Spinal cord (tissue), 10 donors: ENCODE measurements around the gene GHRHR. TPM values are rescaled to one million over a fixed set of nuclear protein-coding genes. Genes with fewer than 3 reads are reported as not detected.
A peak's percentile ranks its signal among the peaks of the same experiment; 100 is the strongest.

Experiments
- DNase-seq, 6 donors: peaks; one replicate each; pipeline versions ENCODE4 v3.0.0 to v3.0.0-alpha.2; 2013 to 2015; ENCODE audit warnings: low spot score in 6 of 6, low read depth in 4 of 6
- H3K27ac ChIP-seq: one replicate; pipeline ENCODE4 v1.5.1; 2013; ENCODE audit warnings: low read depth, low read length, control low read depth
- H3K27me3 ChIP-seq: one replicate; pipeline ENCODE4 v1.6.1; 2013; ENCODE audit warnings: low read length; ENCODE audit not compliant: control insufficient read depth, insufficient read depth
- H3K36me3 ChIP-seq: one replicate; pipeline ENCODE4 v1.6.1; 2013; ENCODE audit warnings: low read length; ENCODE audit not compliant: control insufficient read depth, insufficient read depth
- H3K4me1 ChIP-seq: one replicate; pipeline ENCODE4 v1.6.1; 2013; ENCODE audit warnings: low read length; ENCODE audit not compliant: control insufficient read depth, insufficient read depth
- H3K4me3 ChIP-seq: one replicate; pipeline ENCODE4 v1.5.1; 2013; ENCODE audit warnings: low read depth, low read length, control low read depth
- H3K9me3 ChIP-seq: one replicate; pipeline ENCODE4 v1.6.1; 2013; ENCODE audit warnings: low read length; ENCODE audit not compliant: control insufficient read depth, insufficient read depth
- WGBS: methylation state at CpG from one replicate; pipeline ENCODE4 v1.1.5; 2013; ENCODE audit warnings: missing lambda C conversion rate; ENCODE audit not compliant: insufficient coverage; 5-methylcytosine and 5-hydroxymethylcytosine counted together
- long read RNA-seq, 4 donors: transcript quantifications; one replicate each; lab custom pipeline, GENCODE V29; 2026
- polyA plus RNA-seq, 2 donors: library from polyadenylated mRNA; unstranded; fragments of 120-200 nt; gene quantifications; one replicate each; pipeline ENCODE4 v1.2.1, GENCODE V29; 2013; ENCODE audit not compliant: insufficient read length in 2 of 2
- total RNA-seq, 2 donors: library from RNA; depleted of rRNA in 1 of 2; stranded (reverse); fragments of 120-200 nt in 1 of 2; fragments of >200 nt in 1 of 2; gene quantifications; one replicate each; pipeline versions ENCODE4 v1.2.3 to v1.2.4, GENCODE V29; 2013 to 2014
- donor health status: healthy.

The GHRHR gene
- total RNA-seq (1 to 10 TPM; 2.7 to 4.4 TPM), polyA plus RNA-seq (1 to 10 TPM; 4.3 to 5.2 TPM)
- long read RNA-seq, donor 1 = 0 reads
- long read RNA-seq, donor 2 = 0 reads
- long read RNA-seq, donor 3 = 0 reads
- long read RNA-seq, donor 4 = 0 reads

DNA sequence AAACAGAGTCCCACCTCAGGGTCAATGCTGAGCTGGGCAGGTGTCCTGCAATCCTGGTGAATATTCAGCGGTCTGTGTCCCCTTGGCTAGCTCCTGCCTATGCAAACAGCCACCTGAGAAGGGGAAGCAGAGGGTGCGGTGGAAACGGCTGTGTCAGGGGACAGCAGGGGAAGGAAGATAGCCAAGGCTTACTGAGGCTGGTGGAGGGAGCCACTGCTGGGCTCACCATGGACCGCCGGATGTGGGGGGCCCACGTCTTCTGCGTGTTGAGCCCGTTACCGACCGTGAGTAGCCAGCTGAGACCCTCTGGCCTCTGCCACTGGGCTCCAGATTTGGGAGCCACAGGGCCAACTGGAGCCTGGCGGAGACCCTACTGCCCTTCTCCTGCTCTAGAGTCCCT, at the start of gene GHRHR:
Gene GHRHR (plus strand): TSS at position 112 of the 400 bp plus-strand sequence. CDS start 116 bp downstream, at position 228.
- no peak within 1 kb of the TSS for H3K4me3 ChIP-seq
- 84% methylated on average over 11 of the region's 11 CpGs for WGBS
- H3K9me3 ChIP-seq = no peaks in the 10 kb centered on the region
- no peak for DNase-seq
- H3K36me3 ChIP-seq = no peaks in the 10 kb centered on the region
- no peaks in the 10 kb centered on the region for H3K4me1 ChIP-seq
- no peaks in the 10 kb centered on the region for H3K27me3 ChIP-seq
- no peak within 1 kb of the TSS for H3K27ac ChIP-seq

DNA sequence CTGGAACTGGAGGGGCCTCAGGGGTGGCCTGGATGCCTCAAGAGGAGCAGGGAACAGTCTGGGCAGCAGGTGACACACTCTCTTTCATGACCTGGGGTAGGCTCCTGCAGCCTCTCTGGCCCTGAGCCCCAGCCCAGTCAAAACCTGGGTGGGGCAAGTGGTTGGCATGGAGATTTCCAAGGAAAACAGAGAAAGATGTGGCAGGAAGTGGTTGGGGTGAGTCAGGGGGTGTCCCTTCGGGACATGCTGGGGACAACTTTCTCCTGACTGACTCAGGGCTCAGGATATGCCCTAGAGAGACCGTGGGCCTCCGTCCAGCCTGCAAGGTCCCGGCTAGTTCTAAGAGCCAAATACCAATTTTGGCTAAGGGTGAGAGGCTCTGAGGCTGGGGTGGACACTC, 49.2 kb upstream of the GHRHR start:
- Histone ChIP-seq H3K4me1 (peaks cover 85% of the 10 kb centered on the region), H3K4me3 (peak overlapping the region; percentile 2), H3K27ac (no peak overlapping the region), H3K9me3 (no peaks in the 10 kb centered on the region), H3K36me3 (peaks cover 5% of the 10 kb centered on the region), H3K27me3 (no peaks in the 10 kb centered on the region)
- WGBS = 80% methylated on average over 3 of the region's 4 CpGs
- DNase-seq = no peak

DNA sequence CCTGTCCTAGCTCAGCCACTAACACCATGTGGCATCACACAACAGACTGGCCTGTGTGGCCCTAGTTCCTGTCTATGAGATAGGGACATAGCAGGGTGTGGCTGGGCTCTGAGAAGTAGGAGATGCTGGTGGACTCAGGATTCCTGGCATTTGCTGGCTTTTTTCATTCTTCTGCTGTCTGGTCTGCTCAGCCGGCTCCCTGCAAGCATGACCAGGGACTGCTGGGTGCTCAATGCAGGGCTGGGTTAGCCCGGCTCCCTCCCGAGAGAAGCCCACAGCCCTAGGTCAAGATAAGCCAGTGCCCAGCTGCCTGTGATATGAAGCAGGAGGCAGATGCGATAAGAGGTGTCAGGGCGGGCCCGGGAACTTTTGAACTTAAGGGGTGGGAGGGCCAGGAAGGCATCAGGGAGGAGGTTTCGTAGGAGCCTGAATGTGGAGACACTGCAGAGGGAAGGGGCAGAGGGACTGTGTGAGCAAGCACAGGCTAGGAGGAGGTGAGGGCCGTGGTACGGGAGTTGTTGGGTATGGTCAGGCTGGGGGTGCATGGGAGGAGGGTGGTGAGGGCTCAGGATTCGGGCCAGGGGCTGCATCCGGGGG, 48.6 kb upstream of the GHRHR start:
- Histone ChIP-seq H3K4me1 (peaks cover 84% of the 10 kb centered on the region), H3K27ac (no peak overlapping the region), H3K36me3 (peaks cover 5% of the 10 kb centered on the region), H3K9me3 (no peaks in the 10 kb centered on the region), H3K4me3 (peak overlapping the region; percentile 2), H3K27me3 (no peaks in the 10 kb centered on the region)
- DNase-seq = no peak
- WGBS = 86% methylated on average over 11 of the region's 11 CpGs

DNA sequence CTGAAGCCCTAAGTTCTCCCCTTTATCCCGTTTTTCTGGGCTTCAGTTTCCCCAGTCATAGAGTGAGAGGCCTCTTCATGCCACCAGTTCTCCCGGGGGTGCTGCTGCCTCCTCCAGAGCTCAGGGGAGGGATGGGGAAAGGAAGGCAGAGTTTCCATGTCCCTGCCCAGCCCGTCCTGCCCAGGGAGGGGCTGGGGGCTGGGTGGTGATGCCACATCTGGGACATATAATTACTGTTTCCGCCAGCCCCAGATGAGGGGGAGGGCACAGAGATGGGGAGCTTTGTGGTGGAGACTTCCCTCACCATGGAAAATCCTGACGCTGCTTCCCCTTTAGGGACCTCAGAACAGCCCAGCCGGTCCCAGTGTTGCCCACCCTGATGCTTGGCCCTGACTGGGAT, 48.0 kb upstream of the GHRHR start:
- peak overlapping the region; percentile 9 for H3K4me3 ChIP-seq
- H3K9me3 ChIP-seq = no peaks in the 10 kb centered on the region
- 79% methylated on average over 4 of the region's 6 CpGs for WGBS
- DNase-seq = no peak
- peaks cover 84% of the 10 kb centered on the region for H3K4me1 ChIP-seq
- peaks cover 5% of the 10 kb centered on the region for H3K36me3 ChIP-seq
- no peaks in the 10 kb centered on the region for H3K27me3 ChIP-seq
- peak overlapping the region; percentile 47 for H3K27ac ChIP-seq

DNA sequence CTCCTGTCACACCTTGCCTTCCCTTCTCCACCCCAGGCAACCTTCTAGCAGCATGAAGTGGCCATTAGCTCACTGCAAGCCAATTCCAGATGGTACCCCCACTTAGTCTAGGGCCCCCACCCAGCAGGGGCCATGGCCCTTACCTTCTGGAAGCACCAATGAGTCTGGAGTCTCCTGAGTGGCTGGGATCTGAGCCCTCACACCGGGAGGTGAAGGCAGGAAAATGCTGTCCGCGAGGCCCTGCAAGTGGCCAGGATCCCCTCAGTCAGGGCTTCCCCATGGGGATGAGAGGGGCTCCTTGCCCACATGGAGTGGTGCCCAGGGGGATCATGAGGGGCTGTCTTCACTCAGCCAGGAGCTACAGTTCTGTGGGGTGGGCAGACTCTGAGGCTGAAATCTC, 47.5 kb upstream of the GHRHR start:
- Histone ChIP-seq H3K27ac (peak overlapping the region; percentile 47), H3K36me3 (peaks cover 9% of the 10 kb centered on the region), H3K4me3 (no peak overlapping the region), H3K4me1 (peaks cover 84% of the 10 kb centered on the region), H3K9me3 (no peaks in the 10 kb centered on the region), H3K27me3 (no peaks in the 10 kb centered on the region)
- 67% methylated on average over 3 of the region's 3 CpGs for WGBS
- no peak for DNase-seq

DNA sequence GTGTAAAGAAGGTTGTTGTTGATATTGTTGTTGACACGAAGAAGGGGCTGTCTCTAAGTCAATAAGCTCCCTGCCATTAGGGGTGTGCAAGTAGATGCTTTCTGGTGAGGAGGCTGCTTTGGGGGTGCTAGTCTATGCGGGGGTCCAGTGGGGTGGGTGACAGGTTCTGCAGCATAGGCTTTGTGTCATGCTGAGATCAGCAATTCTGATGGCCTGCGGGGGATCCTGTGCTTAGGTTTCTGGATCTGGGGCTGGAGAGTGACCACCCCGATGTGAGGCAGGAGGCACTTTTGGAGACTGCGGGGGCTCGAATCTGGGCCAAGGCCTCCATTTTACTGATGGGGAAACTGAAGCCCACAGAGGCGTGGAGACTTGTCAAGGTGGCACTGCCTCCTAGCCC, 47.0 kb upstream of the GHRHR start:
- no peak for DNase-seq
- peaks cover 11% of the 10 kb centered on the region for H3K36me3 ChIP-seq
- no peak overlapping the region for H3K4me3 ChIP-seq
- peaks cover 83% of the 10 kb centered on the region for H3K4me1 ChIP-seq
- H3K9me3 ChIP-seq = no peaks in the 10 kb centered on the region
- no peaks in the 10 kb centered on the region for H3K27me3 ChIP-seq
- peak overlapping the region; percentile 47 for H3K27ac ChIP-seq
- WGBS = 79% methylated on average over 7 of the region's 7 CpGs

DNA sequence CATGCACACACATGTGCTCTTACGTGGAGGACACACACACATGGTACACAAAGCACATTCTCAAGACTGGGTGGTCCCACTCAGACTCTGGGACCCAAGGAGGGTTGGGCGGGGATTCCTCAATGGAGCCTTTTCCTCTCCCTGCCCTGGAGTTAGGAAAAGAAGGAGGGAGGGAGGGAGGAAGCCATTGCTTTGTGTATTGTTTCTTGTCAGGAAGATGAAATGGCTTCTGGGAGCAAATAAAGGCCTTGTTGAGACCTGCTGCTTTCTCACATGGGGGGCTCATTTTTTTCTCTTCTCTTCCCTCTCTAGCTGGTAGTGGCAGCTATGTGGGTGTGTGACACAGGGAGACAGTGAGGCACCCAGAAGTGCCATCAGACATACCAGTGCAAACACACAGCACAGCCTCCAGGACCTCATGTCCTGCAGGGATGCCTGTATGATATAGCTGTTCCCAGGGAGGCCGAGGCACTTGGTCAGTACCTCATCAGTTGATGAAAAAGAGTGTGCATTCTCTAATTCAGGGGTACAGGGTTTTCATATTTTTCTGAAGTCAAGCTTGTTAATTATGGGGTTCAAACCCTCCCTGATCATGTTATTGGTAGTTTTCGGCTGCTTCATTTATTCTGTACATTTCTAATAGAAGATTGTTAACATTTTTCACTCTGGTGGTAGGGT, 46.4 kb upstream of the GHRHR start:
- DNase-seq = no peak
- Histone ChIP-seq H3K27me3 (no peaks in the 10 kb centered on the region), H3K9me3 (no peaks in the 10 kb centered on the region), H3K4me3 (no peak overlapping the region), H3K36me3 (peaks cover 17% of the 10 kb centered on the region), H3K4me1 (peaks cover 77% of the 10 kb centered on the region), H3K27ac (no peak overlapping the region)
- 65% methylated on average over 2 of the region's 4 CpGs for WGBS

DNA sequence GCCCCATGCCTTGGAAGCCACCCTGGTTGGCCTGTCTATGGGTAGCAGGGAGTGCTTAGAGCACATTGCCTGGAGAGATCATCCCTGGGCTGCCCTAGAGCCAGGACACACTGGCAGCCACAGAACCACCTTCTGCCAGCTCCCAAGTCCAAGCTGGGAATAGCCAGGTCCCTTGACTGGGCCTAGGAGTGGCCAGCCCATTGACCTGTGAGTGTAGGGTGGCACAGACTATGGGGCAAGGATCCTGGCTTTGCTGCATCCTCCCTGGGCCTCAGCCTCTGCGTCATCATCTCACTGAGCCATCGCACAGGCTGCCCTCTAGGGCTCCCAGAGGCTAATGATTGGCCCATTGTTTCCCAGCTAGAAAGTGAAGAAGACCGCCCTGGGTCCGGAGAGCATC, 45.1 kb upstream of the GHRHR start:
- Histone ChIP-seq H3K9me3 (no peaks in the 10 kb centered on the region), H3K27ac (no peak overlapping the region), H3K27me3 (no peaks in the 10 kb centered on the region), H3K4me1 (peaks cover 64% of the 10 kb centered on the region), H3K36me3 (peaks cover 27% of the 10 kb centered on the region), H3K4me3 (no peak overlapping the region)
- WGBS = 95% methylated on average over 2 of the region's 4 CpGs
- DNase-seq = no peak

DNA sequence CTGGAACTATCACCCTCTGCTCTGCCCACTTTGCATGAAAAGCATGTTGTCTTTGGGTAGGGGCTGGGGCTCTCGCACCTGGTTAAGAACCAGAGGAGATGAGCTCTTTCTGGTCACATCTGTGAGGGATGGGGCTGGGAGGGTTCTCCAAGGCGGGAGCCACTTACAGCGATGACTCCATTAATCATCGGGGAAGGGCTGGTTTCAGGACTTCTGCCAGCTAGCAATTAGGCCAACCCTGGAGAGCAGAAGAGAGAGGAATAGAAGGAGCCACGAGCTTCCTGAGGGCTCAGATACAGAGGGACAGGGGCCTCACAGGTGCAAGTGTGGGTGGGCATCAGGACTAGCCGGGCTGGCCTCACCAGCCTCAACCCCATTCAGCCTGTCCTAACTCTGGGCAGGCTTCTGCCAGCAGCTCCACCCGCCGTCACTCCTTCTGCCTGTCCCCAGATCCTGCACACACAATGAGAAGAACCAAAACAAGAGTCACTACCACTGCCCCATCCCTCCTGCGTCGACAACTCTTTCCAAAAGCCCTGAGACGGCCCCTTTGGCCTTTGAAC, 43.7 kb upstream of the GHRHR start:
- no peaks in the 10 kb centered on the region for H3K27me3 ChIP-seq
- peaks cover 49% of the 10 kb centered on the region for H3K4me1 ChIP-seq
- no peaks in the 10 kb centered on the region for H3K9me3 ChIP-seq
- DNase-seq = peak in 1 of 6 donors; percentile 41
- no peak overlapping the region for H3K4me3 ChIP-seq
- H3K36me3 ChIP-seq = peaks cover 28% of the 10 kb centered on the region
- no peak overlapping the region for H3K27ac ChIP-seq
- WGBS = 66% methylated on average over 9 of the region's 11 CpGs
